ENCODE results near the gene TBC1D24.
"Not testable (repeated sequence)": the region's sequence is repeated elsewhere in the genome, so short reads cannot be mapped to it uniquely, and the experiment has no call there.

Gene TBC1D24

DNA sequence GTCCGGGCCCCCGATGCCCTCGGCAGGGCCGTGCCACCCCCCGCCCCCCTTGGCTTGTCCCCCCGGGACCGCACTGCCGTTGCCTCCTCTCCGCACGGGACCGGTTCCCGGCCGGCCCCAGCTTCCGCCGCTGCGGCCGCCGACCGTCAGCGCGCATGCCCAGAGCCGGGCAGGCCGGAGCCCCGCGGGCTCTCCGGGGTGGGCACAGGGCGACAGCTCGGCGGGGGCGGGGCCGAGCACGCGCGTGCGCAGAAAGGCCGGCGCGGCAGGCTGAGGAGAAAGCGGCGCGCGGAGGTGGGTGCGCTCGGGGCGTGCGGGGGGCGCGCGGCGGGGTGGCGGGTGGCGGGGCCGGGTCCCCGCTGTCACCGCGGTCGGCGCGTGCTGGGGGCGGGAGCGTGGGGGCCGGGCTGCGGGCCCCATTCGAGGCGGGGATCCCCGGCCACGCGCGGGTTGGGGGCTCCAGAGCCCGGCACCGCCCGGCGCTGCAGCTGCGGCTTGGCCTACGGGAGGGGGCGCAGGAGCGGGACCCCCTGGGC, at the start of gene TBC1D24:
TSS of gene TBC1D24 (plus strand) at position 251 of the 536 bp plus-strand sequence. CDS start 21,022 bp downstream, outside the sequence.
- peak; percentile 82 for DNase-seq

DNA sequence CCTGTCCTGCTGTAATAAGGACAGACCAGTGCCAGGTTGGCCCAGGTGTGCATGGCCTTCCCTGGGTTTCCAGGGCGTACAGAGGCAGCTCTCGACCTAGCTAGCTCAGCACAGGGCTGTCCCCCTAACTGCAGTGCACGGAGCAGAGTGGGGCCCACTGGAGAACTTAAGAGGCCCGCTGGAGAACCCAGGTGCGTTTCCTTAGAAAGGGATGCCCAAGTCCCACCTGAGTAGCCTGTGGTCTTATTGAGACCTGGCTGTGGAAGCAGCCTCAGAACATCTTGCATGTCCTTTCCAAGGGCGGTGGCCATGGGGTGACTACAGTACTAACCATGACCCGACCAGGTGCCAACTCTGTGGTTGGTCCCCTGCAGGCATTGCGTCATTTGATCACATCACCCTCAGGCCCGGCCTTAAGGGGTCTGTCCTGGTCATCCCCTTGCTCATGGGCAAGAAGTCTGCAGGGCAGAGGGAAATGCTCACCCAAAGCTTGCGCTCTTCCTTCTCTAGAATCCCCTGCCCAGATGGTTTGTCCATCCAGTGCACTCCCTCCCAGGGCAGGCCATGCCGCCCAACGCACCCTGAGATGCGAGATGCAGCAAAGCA, 49.0 kb upstream of the TBC1D24 start:
- no peak for DNase-seq

DNA sequence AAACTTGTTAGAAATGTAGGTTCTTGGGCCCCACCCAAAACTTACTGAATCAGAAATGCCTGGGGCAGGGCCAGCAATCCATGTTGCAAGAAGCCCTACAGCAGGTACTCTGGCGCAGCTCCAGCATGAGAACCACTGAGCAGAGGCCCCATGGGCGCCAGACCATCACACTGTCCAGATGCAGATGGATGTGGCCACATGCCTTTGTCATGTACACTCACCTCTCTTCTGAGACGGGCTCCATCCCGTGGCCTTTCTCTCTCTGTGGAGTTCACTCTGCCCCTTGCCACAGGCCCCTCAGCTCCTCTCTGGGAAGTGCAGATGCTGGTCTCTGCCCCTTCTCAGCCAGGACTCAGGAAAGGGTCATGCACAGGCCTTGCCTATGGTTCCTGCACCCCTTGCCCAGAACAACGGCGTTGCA, 48.0 kb upstream of the TBC1D24 start:
- DNase-seq = no peak

DNA sequence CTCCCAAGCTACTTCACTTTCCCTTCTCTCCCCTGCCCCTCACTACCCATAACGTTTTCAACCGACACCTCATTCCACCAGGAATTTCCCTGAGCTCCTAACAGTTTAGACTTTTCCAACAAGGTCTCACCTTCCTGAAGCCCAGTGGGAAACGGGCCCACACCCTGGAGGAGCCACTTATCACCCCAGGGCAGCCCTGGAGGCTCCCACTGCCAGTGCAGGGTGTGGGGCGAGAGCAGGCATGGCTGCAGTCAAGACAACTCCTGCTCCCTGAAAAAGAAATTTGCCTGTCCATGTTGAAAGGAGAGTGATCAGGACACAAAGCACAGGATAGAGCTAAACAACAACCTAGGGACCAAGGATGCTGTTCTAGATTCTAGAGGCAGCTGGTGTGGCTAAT, 47.4 kb upstream of the TBC1D24 start:
- no peak for DNase-seq

DNA sequence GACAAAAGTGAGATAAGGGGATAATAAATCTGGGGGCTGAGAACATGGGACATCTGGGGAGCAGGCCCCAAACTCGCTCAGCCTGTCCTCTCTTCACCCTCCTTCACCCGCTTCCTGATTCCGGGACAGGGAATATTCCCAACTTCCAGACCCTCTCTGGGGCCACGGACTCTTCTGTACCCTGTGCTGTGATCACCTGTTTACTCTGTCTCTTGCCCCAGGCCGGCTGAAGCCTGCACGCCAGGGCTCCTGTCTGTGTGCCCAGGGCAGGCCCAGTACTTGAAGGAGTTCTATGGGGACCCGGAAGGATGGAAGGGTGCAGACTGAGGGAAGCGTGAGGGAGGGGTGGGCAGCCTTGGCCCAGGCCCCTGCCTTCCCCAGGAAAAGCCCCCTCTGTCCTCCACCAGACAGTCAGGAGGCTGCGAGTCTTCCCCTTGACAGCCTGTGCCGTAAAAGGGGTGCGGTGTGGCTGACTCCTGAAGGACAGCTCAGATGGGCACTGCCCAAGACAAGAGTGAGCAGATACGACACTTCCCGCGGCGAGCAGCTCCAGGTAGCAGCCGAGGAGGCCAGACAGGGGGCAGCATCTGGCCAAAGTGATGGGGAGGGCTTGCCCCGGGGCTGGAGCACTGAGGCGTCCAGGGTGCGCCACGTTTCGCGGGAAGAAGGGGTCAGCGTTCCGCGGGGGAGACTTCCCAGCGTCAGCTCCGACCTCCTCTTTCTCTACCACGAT, 46.7 kb upstream of the TBC1D24 start:
- no peak for DNase-seq

DNA sequence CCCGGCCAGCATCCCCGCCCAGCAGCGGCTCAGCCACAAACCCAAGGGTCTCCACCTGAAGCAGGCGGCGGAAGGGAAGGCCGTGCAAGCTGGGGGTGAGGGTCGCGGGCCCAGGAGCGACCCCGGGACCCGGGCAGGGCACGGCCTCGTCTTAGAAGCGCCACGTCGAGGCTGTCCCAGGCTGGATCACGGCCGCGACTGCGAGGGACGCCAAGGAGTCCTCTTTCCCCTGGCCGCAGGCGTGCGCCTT, 46.2 kb upstream of the TBC1D24 start:
- no peak for DNase-seq

DNA sequence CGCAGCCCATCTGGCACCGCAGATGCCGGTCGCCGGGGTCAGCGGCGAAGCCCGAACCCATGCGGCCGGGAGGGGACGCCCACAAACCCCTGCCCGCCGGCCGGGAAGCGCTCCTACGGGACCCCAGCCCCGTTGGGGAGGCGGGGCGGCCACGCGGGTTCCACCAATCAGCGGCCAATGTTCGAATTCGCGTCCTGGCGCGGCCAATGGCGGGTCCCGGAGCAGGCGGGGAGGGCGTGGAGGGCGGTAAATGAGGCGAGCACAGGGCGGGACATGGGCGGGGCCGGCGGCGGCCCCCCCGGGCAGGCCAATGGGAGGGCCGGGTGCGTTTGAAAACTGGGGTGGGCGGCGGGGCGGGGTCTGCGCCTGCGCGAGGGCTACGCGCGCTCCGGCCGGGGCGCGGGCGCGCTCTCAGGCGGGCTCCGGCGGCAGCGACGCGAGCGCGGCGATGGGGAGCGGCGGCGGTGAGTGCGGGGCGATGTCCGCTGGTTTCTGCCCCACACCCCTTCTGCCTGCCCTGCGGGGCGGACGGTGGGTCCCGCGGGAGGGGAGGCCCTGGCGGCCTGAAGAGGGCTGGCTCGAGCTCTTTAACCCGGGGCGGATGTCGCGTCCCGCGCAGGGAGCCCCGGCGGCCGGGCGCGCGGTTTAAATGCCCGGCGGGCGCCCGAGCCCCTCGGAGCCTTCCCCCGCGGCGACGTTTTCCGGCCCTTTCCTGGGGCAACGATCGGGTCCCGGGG, 45.7 kb upstream of the TBC1D24 start, which contains the start of gene CCNF:
TSS of gene CCNF (plus strand) at position 414 of the 737 bp plus-strand sequence. CDS start at position 449, 35 bp downstream.
- peak; percentile 95 for DNase-seq

DNA sequence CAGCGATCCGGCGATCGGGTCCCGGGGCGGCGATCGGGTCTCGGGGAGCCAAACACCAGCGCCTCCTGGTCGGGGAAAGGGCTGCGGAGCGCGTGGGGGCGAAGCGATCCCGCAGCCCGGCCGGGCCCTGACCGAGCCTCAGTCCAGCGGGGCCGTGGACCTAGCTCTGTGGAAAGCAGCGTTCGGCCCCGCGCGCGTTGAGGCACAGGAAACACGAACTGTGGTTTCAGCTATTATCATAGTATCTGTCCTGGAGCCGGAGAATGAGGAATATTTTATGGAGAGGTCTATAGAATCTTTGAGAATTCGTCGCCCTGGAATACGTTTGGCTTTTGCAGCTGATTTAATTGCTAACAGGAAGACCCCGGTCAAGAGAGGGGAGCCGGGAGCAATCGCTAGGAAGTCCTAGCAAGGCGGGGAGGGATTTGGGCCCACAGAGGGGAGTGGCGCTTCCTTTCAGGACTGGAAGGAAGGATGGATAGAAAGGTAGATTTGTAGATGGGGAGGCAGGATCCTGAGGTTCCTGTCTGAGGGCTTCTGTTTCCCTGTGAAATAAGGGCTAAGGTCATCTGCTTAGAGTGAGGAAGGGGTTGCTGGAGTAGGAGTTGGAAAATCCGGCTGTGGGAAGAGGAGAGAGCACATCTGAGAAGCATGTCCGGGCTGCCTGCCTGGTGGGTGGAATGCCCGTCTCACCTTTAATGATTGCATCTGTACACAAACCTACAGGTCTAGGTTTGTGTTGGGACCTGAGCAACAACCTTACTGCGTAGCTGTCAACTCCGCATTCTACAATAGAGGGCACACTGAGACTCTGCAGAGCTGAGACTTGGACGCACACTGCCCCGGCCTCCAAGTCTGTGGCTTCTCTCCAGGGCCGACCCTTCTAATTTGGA, 44.9 kb upstream of the TBC1D24 start:
- DNase-seq = no peak

DNA sequence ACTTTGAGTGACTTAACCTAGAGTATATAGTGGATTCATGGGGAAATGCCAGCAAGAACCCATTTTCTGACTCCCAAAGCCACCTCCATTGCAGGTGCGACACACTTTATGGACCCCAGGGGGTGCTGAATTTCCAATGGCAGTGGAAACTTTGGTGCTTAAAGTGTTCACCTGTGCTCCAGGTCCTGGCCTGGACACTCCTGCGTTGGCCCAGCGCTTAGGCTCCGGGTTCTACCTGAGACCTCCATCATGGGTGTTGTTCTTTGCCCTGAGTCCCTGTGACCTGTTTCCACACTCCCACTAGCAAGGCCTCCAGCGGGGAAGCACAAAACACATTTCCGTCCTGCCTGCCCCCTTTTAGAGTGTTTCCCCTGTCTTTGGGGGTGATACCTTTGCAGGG, 42.6 kb upstream of the TBC1D24 start:
- no peak for DNase-seq

DNA sequence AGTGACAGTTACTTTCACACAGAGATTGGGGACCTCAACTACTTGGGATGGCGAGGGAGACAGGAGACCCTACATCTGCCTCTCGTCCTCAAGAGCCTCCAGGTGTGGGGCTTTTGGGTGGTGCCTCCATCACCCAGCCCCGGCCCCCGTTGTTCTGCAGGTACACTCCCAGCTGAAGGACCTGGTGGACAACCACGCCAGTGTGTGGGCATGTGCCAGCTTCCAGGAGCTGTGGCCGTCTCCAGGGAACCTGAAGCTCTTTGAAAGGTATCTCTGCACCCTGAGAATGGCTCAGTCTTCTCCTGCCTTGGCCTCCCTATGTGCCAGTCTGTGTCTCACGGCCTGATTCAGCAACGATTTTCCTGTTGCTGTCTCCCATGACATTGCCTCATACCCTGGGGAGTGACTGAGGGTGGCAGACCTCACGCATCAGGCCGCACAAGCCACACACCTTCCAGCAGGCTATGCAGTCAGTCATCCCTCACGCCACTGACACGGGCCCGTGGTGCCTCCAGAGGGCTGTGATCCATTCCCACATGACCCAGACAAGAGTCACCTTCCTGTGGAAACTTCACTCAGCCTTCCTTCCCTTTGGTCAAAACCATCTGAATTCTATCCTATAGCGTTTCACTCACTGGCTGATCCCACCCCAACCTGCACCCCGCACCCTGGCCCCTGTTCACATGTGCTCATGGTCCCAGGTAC, 42.0 kb upstream of the TBC1D24 start:
- DNase-seq = no peak

DNA sequence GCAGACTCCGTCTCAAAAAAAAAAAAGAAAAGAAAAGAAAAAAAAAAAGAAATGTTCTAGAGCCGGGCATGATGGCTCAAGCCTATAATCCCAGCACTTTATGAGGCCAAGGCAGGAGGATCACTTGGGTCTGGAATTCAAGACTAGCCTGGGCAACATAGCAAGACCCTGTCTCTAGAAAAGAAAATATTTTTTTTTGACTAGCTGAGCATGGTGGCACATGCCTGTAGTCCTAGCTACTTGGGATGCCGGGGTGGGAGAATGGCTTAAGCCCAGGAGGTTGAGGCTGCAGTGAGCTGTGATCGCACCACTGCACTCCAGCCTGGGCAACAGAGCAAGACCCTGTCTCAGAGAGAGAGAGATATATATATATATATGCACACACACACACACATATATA, 39.7 kb upstream of the TBC1D24 start:
- DNase-seq = not testable (repeated sequence)

DNA sequence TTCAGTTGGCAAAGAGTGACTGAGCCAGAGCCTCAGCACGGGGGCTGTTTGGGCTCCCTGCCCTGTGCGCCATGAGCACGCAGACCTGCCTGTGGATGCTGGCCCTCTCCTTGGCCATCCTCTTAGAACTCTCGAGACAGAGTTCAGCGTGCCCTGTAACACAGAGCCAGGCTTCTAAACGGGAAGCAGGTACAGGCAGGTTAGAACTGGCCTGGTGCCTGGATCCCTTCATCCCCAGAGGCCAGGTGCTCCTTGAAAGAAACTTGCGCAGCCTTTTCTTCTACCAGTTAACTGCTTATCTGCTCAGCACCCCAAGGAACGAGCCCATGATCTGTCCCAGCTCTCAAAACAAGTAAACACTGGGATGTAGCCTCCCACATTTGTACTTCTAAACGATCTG, 38.8 kb upstream of the TBC1D24 start:
- DNase-seq = no peak

DNA sequence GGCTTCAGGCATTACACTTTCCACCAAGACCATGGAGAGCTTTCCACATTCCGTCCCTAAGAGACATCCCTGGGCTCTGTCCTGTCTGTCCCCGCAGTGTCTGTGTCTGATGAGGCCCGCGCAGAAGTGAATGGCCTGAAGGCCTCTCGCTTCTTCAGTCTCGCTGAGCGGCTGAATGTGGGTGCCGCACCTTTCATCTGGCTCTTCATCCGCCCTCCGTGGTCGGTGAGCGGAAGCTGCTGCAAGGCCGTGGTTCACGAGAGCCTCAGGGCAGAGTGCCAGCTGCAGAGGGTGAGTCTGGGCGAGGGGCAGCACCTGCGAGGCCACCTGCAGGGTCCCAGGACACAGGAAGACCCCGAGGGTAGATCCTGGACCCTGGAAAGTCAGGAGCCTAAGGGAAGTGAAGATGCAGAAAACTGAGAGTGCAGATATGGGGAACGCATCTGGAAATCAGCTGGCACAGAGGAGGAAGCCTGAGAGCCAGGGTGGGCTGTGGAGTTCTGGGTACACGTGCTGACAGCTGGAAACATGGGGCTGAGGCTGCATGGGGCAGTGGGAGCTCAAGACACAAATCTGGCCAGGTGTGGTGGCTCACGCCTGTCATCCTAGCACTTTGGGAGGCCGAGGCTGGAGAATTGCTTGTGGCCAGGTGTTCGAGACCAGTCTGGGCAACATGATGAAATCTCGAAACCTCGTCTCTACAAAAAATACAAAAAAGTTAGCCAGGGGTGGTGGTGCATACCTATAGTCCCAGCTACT, 37.7 kb upstream of the TBC1D24 start:
- no peak for DNase-seq

DNA sequence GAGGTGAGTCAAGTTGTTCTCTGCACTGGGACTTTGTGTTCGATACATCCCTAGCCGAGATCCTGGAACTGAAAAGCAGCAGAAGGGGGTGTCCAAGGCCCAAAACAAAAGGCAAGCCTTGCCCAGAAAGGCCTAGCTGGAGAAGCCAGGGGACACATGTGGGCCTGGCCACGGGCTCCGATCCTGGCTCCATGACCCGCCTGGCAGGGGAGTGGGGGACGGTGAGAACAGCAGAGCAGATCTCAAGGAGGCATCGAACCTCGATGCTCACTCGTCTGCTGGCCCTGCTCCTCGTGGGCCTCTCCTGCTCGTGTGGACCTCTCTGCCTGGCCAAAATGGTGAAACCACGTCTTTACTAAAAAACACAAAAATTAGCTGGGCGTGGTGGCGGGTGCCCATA, 36.8 kb upstream of the TBC1D24 start:
- DNase-seq = no peak

DNA sequence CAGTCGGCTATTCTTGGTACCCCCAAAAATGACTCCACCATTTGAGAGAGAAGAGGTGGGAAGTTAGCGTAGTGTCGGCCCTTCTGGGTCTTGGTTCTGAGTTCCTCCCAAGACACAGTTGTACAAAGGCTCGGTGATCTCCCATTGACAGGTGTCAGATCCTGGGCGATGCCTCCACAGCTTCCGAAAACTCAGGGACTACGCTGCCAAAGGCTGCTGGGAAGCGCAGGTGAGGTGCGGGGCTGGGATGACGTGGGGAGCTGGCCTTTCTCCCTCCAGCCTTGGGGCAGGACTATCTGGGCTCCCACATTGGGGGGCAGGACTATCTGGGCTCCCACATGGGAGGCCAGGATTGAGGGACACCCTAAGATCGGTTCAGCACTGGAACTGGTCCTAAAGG, 35.3 kb upstream of the TBC1D24 start:
- DNase-seq = no peak

DNA sequence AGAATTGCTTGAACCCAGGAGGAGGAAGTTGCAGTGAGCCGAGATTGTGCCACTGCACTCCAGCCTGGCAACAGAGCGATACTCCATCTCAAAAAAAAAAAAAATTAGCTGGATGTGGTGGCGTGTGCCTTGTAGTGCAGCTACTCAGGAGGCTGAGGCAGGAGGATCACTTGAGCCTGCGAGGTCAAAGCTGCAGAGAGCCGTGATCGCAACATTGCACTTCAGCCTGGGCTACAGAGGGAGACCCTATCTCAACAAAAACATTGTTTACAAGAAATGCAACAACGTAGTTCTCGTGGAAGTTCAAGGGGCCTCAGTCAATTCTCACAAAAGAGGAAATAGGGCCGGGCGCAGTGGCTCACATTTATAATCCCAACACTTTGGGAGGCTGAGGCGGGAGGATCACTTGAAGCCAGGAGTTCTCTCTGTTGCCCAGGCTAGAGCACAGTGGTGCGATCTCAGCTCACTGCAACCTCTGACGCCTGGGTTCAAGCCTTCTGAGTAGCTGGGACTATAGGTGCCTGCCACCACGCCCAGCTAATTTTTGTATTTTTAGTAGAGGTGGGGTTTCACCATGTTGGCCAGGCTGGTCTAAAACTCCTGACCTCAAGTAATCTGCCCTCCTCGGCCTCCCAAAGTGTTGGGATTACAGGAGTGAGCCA, 33.7 kb upstream of the TBC1D24 start:
- not testable (repeated sequence) for DNase-seq

DNA sequence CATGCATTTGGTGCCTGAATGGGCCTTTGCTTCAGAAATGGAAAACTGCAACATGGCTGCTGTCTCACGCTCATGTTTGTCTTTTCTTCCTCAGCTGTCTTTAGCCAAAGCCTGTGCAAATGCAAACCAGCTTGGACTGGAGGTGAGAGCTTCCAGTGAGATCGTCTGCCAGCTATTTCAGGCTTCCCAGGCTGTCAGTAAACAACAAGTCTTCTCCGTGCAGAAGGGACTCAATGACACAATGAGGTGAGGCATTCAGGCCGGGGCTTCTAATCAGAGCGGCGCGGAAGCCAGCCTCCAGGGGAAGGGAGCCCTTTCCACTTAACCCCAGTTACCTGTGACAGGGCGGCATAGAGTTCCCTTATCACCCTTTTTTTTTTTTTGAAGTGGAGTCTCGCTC, 31.4 kb upstream of the TBC1D24 start:
- DNase-seq = no peak

DNA sequence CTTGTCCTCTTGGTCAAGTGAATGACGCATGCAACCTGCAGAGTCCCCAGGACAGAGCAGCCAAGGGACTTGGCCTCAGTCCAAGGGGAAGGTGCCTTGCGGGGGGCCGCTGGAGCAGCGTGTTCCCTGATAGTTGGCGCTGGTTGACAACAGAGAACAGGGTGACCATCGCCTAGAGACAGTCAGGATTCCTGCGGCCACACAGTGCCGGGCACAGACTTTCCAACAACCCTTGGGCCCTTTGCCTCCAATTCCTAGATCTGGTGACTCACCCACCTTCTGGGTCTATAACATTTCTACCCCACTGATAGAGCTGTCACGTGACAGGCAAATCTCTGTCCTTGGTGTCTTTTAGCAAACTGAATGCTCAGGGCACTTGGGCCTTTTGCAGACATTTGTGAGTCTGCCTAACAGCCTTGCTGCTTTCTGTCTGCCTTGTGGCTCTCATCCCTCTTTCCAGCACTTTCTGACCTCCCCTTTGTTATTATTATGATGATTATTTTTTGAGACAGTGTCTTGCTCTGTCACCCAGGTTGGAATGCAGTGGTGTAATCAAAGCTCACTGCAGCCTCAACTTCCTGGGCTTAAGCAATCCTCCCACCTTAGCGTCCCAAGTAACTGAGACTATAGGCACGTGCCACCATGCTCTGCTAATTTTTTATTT, 26.9 kb upstream of the TBC1D24 start:
- no peak for DNase-seq

DNA sequence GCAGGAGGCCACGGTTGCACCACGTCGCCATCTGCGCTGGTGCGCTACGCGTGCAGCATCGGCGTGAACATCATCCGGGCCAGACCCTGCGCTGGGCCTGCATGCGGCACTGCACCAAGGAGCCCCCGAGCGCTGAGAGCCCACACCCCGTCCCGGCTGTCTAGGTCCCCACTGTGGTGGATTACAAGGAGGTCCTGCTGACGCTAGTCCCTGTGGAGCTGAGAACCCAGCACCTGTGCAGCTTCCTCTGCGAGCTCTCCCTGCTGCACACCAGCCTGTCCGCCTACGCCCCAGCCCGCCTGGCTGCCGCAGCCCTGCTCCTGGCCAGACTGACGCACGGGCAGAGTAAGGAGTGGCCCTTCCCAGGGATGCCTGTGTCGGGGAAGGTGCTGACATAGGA, 25.8 kb upstream of the TBC1D24 start:
- DNase-seq = no peak

DNA sequence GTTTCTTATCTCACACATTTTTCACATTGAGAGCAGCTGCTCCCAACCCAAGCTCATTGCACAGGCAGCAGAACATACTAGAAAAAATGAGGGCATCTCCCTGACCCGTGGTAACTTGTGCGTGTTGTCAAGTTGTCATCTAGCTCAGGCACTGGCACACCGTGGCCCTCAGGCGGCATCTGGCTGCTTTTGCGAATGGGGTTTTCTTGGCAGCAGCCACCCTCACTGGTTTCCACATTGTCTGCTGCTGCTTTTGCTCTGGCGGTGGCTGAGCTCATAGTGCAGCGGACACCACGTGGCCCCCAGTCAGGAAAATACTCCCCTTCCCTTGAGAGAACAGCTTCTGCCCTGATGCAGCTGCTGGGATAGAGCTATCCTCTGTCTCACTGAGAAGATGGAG, 24.4 kb upstream of the TBC1D24 start:
- DNase-seq = no peak
